ENCODE measurements around the gene CAB39L. TPM values are rescaled to one million over a fixed set of nuclear protein-coding genes. Genes with fewer than 3 reads are reported as not detected.

CAB39L gene
- total and polyA plus RNA-seq, 2 of the 4 experiments (the other 2 are of a cell fraction): 8.5 to 16.7 TPM

GRCh38 chr13:49295244-49295643 is 148.6 kb downstream of the CAB39L start:
- H2BK15ac ChIP-seq (ENCODE audit: low read depth, low read length): no peak overlapping the region
- H2AK9ac ChIP-seq (replicated peaks; ENCODE audit: low read depth, low read length, poor library complexity): no peak overlapping the region
- no peak overlapping the region for H3K27ac ChIP-seq (ENCODE audit: insufficient read depth, low read length)
- H4K91ac ChIP-seq (ENCODE audit: insufficient read depth, low read depth, low read length): no peak overlapping the region
- H4K20me1 ChIP-seq (ENCODE audit: insufficient read depth, low read length): no peaks in the 10 kb centered on the region
- BruUV-seq (replicated peaks): no TSS peak
- intact Hi-C loops (cut with micrococcal nuclease) (no loop called here), in situ Hi-C loops (cut with MboI; ENCODE audit: low sequenced_read_pairs) (loop anchor here (5.0 kb wide), 1 partner anchor 312 kb away; no protein-coding TSS in a partner anchor), dilution Hi-C loops (cut with HindIII; ENCODE audit: low sequenced_read_pairs, unreplicated experiment) (no loop called here)
- no peak overlapping the region for H4K8ac ChIP-seq (ENCODE audit: low read depth in 2 of 2, low read length in 2 of 2)
- 100% methylated on average over 1 of the region's 6 CpGs; no CpG with 5 or more reads in 1 of the 2 experiments for WGBS, 2 experiments (ENCODE audit: extremely low coverage in 2 of 2, insufficient read length in 1 of 2)
- no peak overlapping the region for H3K56ac ChIP-seq (ENCODE audit: extremely low read depth, insufficient read depth, low read length)
- no peak overlapping the region for H2AK5ac ChIP-seq (ENCODE audit: low read depth, low read length)
- no peak overlapping the region for H3K4ac ChIP-seq (ENCODE audit: low read depth, low read length)
- H4K5ac ChIP-seq (ENCODE audit: low read depth, low read length): no peak overlapping the region
- no peak overlapping the region for H2AFZ ChIP-seq (replicated peaks; ENCODE audit: low read length, poor library complexity)
- no peak overlapping the region for H2BK5ac ChIP-seq (ENCODE audit: low read depth, low read length, poor library complexity, severe bottlenecking)
- no peak overlapping the region for H2BK20ac ChIP-seq (ENCODE audit: low read depth, low read length)
- ChIA-PET POLR2A (ENCODE audit: unreplicated experiment) (no interaction called here), CTCF (no interaction called here)
- H3K14ac ChIP-seq (replicated peaks; ENCODE audit: low read depth, low read length): no peak overlapping the region
- H3K18ac ChIP-seq (ENCODE audit: low read depth, low read length): no peak overlapping the region
- TF ChIP-seq BHLHE40 (IDR thresholded peaks at IDR 0.05; ENCODE audit: low read depth, low read length) (no peak), FOS (IDR thresholded peaks at IDR 0.05; ENCODE audit: low read depth, low read length) (no peak), CTCF (conservative IDR thresholded peaks at IDR 0.05; ENCODE audit: low read depth, low read length) (no peak), USF2 (IDR thresholded peaks at IDR 0.05; ENCODE audit: low read depth, low read length) (no peak), RFX5 (IDR thresholded peaks at IDR 0.05; ENCODE audit: low read depth, low read length) (no peak), NFE2L2 (IDR thresholded peaks at IDR 0.05; ENCODE audit: low read depth, low read length) (no peak), CHD1 (IDR thresholded peaks at IDR 0.05; ENCODE audit: low read depth, low read length) (no peak)
- peaks cover 5% of the 10 kb centered on the region; the same call in 1 of the 2 replicates for H3K9me1 ChIP-seq (ENCODE audit: insufficient read depth, low read length)
- no peak for DNase-seq
- no peak overlapping the region for H3K9ac ChIP-seq (ENCODE audit: low read depth, low read length)
- no peak overlapping the region for H2BK120ac ChIP-seq (ENCODE audit: low read depth, low read length)
- H3K4me3 ChIP-seq (ENCODE audit: insufficient read depth, low read depth, low read length): no peak overlapping the region
- H3K36me3 ChIP-seq (ENCODE audit: control insufficient read depth, insufficient read depth, low read length): no peaks in the 10 kb centered on the region
- peaks cover 2% of the 10 kb centered on the region; the same call in 1 of the 2 replicates for H3K4me1 ChIP-seq (ENCODE audit: control insufficient read depth, insufficient read depth, low read length)
- no peak overlapping the region for H3K23ac ChIP-seq (ENCODE audit: low read depth, low read length)
- H3K27me3 ChIP-seq (ENCODE audit: control insufficient read depth, insufficient read depth, low read length): no peaks in the 10 kb centered on the region
- no peak for ATAC-seq (ENCODE audit: low read depth)
- no peak overlapping the region for H3K4me2 ChIP-seq (ENCODE audit: low read depth, low read length)
- no peaks in the 10 kb centered on the region; a peak in 1 of 4 replicates for H3K79me1 ChIP-seq (ENCODE audit: low read depth in 1 of 2, low read length in 2 of 2)
- no peaks in the 10 kb centered on the region for H3K9me3 ChIP-seq (ENCODE audit: control insufficient read depth, insufficient read depth, low read length)
